NK-92 (cell line): ENCODE results near the gene CFAP221.
"Not testable (repeated sequence)": the region's sequence is repeated elsewhere in the genome, so short reads cannot be mapped to it uniquely, and the experiment has no call there.

Experiments used
- DNase-seq: peaks from one replicate; lab custom pipeline; 2025; ENCODE audit not compliant: unreplicated experiment; lab: John Stamatoyannopoulos, UW

The CFAP221 gene

GRCh38 chr2:119584469-119584868 lies 40.2 kb downstream of the CFAP221 start:
- no peak for DNase-seq

- no peak for DNase-seq
These were observed 41.8 kb downstream of the CFAP221 start for GRCh38 chr2:119586085-119586484.

- no peak for DNase-seq
These were observed 46.6 kb downstream of the CFAP221 start for GRCh38 chr2:119590873-119591272.

GRCh38 chr2:119591523-119591922 lies 47.3 kb downstream of the CFAP221 start:
- no peak for DNase-seq

GRCh38 chr2:119592436-119592835 lies 48.2 kb downstream of the CFAP221 start:
- no peak for DNase-seq

- no peak for DNase-seq
These were observed 52.4 kb downstream of the CFAP221 start for GRCh38 chr2:119596638-119597037.

GRCh38 chr2:119598596-119599263 lies 54.5 kb downstream of the CFAP221 start:
- DNase-seq: no peak

- DNase-seq: no peak
These were observed 55.1 kb downstream of the CFAP221 start for GRCh38 chr2:119599384-119599783.

GRCh38 chr2:119605096-119605495 lies 60.8 kb downstream of the CFAP221 start:
- DNase-seq: no peak

- DNase-seq: no peak
These were observed 62.4 kb downstream of the CFAP221 start for GRCh38 chr2:119606674-119607073.

GRCh38 chr2:119608553-119608952 lies 64.3 kb downstream of the CFAP221 start:
- DNase-seq: no peak

- no peak for DNase-seq
These were observed 65.1 kb downstream of the CFAP221 start for GRCh38 chr2:119609337-119609736.

GRCh38 chr2:119614140-119614539 lies 69.9 kb downstream of the CFAP221 start:
- not testable (repeated sequence) for DNase-seq

- no peak for DNase-seq
These were observed 72.2 kb downstream of the CFAP221 start for GRCh38 chr2:119616421-119616820.

GRCh38 chr2:119617455-119617854 lies 73.2 kb downstream of the CFAP221 start:
- DNase-seq: no peak

- not testable (repeated sequence) for DNase-seq
These were observed 74.5 kb downstream of the CFAP221 start for GRCh38 chr2:119618725-119619124.

- no peak for DNase-seq
These were observed 81.0 kb downstream of the CFAP221 start for GRCh38 chr2:119625226-119625625.

GRCh38 chr2:119629323-119629825 lies 85.1 kb downstream of the CFAP221 start:
- DNase-seq: no peak

GRCh38 chr2:119630121-119630520 lies 85.9 kb downstream of the CFAP221 start:
- DNase-seq: no peak

- no peak for DNase-seq
These were observed 93.1 kb downstream of the CFAP221 start for GRCh38 chr2:119637371-119637770.

GRCh38 chr2:119638246-119638645 lies 94.0 kb downstream of the CFAP221 start:
- no peak for DNase-seq

GRCh38 chr2:119638685-119639554 lies 94.7 kb downstream of the CFAP221 start:
- no peak for DNase-seq
